Smooth muscle cell (in vitro differentiated cells): ENCODE data around the gene LBP. TPM values are rescaled to one million over a fixed set of nuclear protein-coding genes. Genes with fewer than 3 reads are reported as not detected.
"Not testable (repeated sequence)": the region's sequence is repeated elsewhere in the genome, so short reads cannot be mapped to it uniquely, and the experiment has no call there.

ENCODE experiments used
- DNase-seq: peaks from one replicate; lab custom pipeline; 2025; ENCODE audit not compliant: unreplicated experiment; lab: John Stamatoyannopoulos, UW
- H2AFZ ChIP-seq: fragments of 200-600 bp; sonication (generic); 2 replicates; pipeline ENCODE4 v1.6.0; 2016; ENCODE audit warnings: antibody characterized with exemption, low read depth, mild to moderate bottlenecking
- H3F3A ChIP-seq: fragments of 200-600 bp; sonication (generic); 2 replicates; pipeline ENCODE4 v1.6.0; 2017; ENCODE audit warnings: antibody characterized with exemption, low read depth
- H3K27ac ChIP-seq: fragments of 200-600 bp; sonication (generic); 2 replicates; pipeline ENCODE4 v1.5.1; 2016; ENCODE audit warnings: low read depth, mild to moderate bottlenecking
- H3K27me3 ChIP-seq: fragments of 200-600 bp; sonication (generic); 2 replicates; pipeline ENCODE4 v1.6.1; 2016; ENCODE audit warnings: low read depth, mild to moderate bottlenecking
- H3K36me3 ChIP-seq: fragments of 200-600 bp; sonication (generic); 2 replicates; pipeline ENCODE4 v1.5.1; 2016; ENCODE audit warnings: low read depth
- H3K4me1 ChIP-seq: fragments of 200-600 bp; sonication (generic); 2 replicates; pipeline ENCODE4 v1.5.1; 2016; ENCODE audit warnings: low read depth
- H3K4me2 ChIP-seq: fragments of 200-600 bp; sonication (generic); 2 replicates; pipeline ENCODE4 v1.6.0; 2016; ENCODE audit warnings: mild to moderate bottlenecking
- H3K4me3 ChIP-seq: fragments of 200-600 bp; sonication (generic); 2 replicates; pipeline ENCODE4 v1.5.1; 2016; ENCODE audit warnings: mild to moderate bottlenecking
- H3K79me2 ChIP-seq: fragments of 200-600 bp; sonication (generic); 2 replicates; pipeline ENCODE4 v1.6.0; 2016; ENCODE audit warnings: low read depth, mild to moderate bottlenecking
- H3K9ac ChIP-seq: fragments of 200-600 bp; sonication (generic); 2 replicates; pipeline ENCODE4 v1.6.0; 2016; ENCODE audit warnings: low read depth
- H3K9me3 ChIP-seq: fragments of 200-600 bp; sonication (generic); replicated peaks from 2 replicates; pipeline ENCODE4 v1.5.1; 2016; ENCODE audit warnings: low read depth
- H4K20me1 ChIP-seq: fragments of 200-600 bp; sonication (generic); 2 replicates; pipeline ENCODE4 v1.6.0; 2016; ENCODE audit warnings: low read depth
- CTCF ChIP-seq: fragments of 200-600 bp; sonication (generic); IDR thresholded peaks from 2 replicates; pipeline ENCODE4 v1.5.1; 2017; ENCODE audit warnings: borderline replicate concordance, mild to moderate bottlenecking, antibody characterized with exemption; ENCODE audit not compliant: insufficient read depth, poor library complexity, severe bottlenecking
- WGBS: methylation state at CpG from one replicate; pipeline ENCODE4 v1.1.7; 2016; ENCODE audit warnings: low lambda C conversion rate; 5-methylcytosine and 5-hydroxymethylcytosine counted together
- polyA plus RNA-seq: library from polyadenylated mRNA; unstranded; fragments of >200 nt; fragmentation: Nextera tagmentation; extraction: Ambion mirVana; gene quantifications from 2 replicates; pipeline ENCODE4 v1.2.1, GENCODE V29; 2016
- total RNA-seq: library from RNA; depleted of rRNA; stranded (reverse); fragments of >200 nt; gene quantifications from 2 replicates; pipeline ENCODE4 v1.2.3, GENCODE V29; 2014

Gene LBP
- total and polyA plus RNA-seq, 2 experiments from 2014 or later = not detected

GRCh38 chr20:38377039-38377685 is 30.9 kb downstream of the LBP start:
- Histone ChIP-seq H3K36me3 (no peaks in the 10 kb centered on the region), H3K4me1 (no peaks in the 10 kb centered on the region), H4K20me1 (no peaks in the 10 kb centered on the region), H3K79me2 (no peaks in the 10 kb centered on the region), H3K27me3 (no peaks in the 10 kb centered on the region), H3F3A (no peaks in the 10 kb centered on the region), H3K9ac (no peak overlapping the region), H3K4me3 (no peak overlapping the region), H3K27ac (no peak overlapping the region), H3K4me2 (no peak overlapping the region), H2AFZ (no peak overlapping the region), H3K9me3 (no peaks in the 10 kb centered on the region)
- TF ChIP-seq CTCF = no peak
- WGBS = 88% methylated on average over 11 of the region's 11 CpGs
- no peak for DNase-seq

- not testable (repeated sequence) for H3F3A ChIP-seq, H3K9me3 ChIP-seq, DNase-seq, H2AFZ ChIP-seq, H4K20me1 ChIP-seq, H3K9ac ChIP-seq, H3K4me3 ChIP-seq, H3K4me2 ChIP-seq, H3K27me3 ChIP-seq, H3K4me1 ChIP-seq, H3K27ac ChIP-seq, H3K79me2 ChIP-seq, H3K36me3 ChIP-seq
- no CpG with 5 or more reads among the region's 5 CpGs for WGBS
These were observed 31.6 kb downstream of the LBP start for GRCh38 chr20:38377838-38378237.

DNA sequence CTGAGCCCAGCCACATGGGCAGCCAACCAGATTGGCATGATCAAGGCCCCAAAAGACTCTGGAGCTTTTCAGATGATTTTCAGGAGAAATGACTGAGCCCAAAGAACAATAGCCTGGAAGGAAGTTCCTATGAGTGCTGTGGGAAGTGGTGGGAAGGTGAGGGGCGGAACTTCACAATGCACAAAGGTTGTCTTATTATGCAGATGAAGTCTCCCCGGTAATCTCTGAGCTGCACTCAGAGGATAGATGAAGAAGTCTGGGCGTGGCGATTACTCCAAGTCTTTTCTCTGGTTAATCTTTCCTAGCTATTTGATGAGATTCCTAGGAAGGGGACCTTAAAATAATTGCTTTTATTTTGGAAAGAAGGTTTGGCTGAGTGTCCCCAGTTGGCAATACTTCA is 36.9 kb downstream of the LBP start:
- Histone ChIP-seq H3K79me2 (no peaks in the 10 kb centered on the region), H3K27me3 (peaks cover 4% of the 10 kb centered on the region), H3K4me1 (no peaks in the 10 kb centered on the region), H2AFZ (no peak overlapping the region), H3K4me3 (no peak overlapping the region), H3K9ac (no peak overlapping the region), H4K20me1 (no peaks in the 10 kb centered on the region), H3K9me3 (no peaks in the 10 kb centered on the region), H3F3A (no peaks in the 10 kb centered on the region), H3K4me2 (no peak overlapping the region), H3K27ac (no peak overlapping the region), H3K36me3 (no peaks in the 10 kb centered on the region)
- DNase-seq = no peak
- 75% methylated on average over 4 of the region's 4 CpGs for WGBS
- TF ChIP-seq CTCF = no peak

DNA sequence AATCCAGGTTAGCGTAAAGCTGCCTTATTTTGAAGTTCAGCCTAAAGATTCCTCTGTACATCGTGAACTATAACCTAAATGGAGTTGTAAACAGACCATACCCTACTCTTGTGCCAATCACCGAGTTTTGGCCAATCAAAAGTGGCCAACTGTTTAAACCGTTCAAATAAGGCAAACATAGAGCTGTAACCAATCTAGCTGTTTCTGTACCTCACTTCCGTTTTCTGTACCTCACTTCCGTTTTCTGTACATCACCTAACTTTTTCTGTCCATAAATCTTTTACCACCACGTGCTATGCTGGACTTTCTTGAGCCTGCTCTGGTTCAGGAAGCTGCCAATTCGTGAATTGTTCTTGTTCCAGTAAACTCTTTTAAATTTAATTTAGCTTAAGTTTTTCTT is 39.7 kb downstream of the LBP start:
- Histone ChIP-seq H3K4me3 (no peak overlapping the region), H4K20me1 (no peaks in the 10 kb centered on the region), H2AFZ (no peak overlapping the region), H3K79me2 (no peaks in the 10 kb centered on the region), H3K9ac (no peak overlapping the region), H3K27ac (no peak overlapping the region), H3K4me1 (no peaks in the 10 kb centered on the region), H3F3A (no peaks in the 10 kb centered on the region), H3K9me3 (no peaks in the 10 kb centered on the region), H3K27me3 (peaks cover 4% of the 10 kb centered on the region), H3K4me2 (no peak overlapping the region), H3K36me3 (no peaks in the 10 kb centered on the region)
- WGBS = 87% methylated on average over 8 of the region's 8 CpGs
- TF ChIP-seq CTCF = no peak
- DNase-seq = no peak
